H9 (cell line): ENCODE data around the gene ANKRD16. TPM values are rescaled to one million over a fixed set of nuclear protein-coding genes. Genes with fewer than 3 reads are reported as not detected.

Experiments used
- DNase-seq: peaks from one replicate; pipeline ENCODE4 v3.0.0-alpha.2; 2017
- H2AFZ ChIP-seq: one replicate; pipeline ENCODE4 v1.6.1; 2013; ENCODE audit warnings: mild to moderate bottlenecking, low read length, control low read depth, moderate library complexity
- H2AK5ac ChIP-seq: 2 replicates; pipeline ENCODE4 v1.6.1; 2013; ENCODE audit warnings: low read length, control low read depth, mixed read lengths; ENCODE audit not compliant: insufficient read length
- H2BK120ac ChIP-seq: one replicate; pipeline ENCODE4 v1.6.1; 2013; ENCODE audit warnings: low read depth, mild to moderate bottlenecking, low read length, control low read depth, inconsistent platforms; ENCODE audit not compliant: poor library complexity, severe bottlenecking
- H2BK12ac ChIP-seq: 2 replicates; pipeline ENCODE4 v1.6.1; 2013; ENCODE audit warnings: low read length, control low read depth, mixed read lengths, low read depth; ENCODE audit not compliant: insufficient read length
- H2BK15ac ChIP-seq: 2 replicates; pipeline ENCODE4 v1.6.1; 2013; ENCODE audit warnings: low read depth, low read length, control low read depth
- H2BK20ac ChIP-seq: one replicate; pipeline ENCODE4 v1.6.1; 2013; ENCODE audit warnings: low read depth, mild to moderate bottlenecking, low read length, control low read depth, inconsistent platforms; ENCODE audit not compliant: poor library complexity, severe bottlenecking
- H2BK5ac ChIP-seq: 2 replicates; pipeline ENCODE4 v1.6.1; 2013; ENCODE audit warnings: low read length, control low read depth, mixed read lengths; ENCODE audit not compliant: insufficient read length
- H3K14ac ChIP-seq: 2 replicates; pipeline ENCODE4 v1.6.1; 2013; ENCODE audit warnings: low read length, control low read depth; ENCODE audit not compliant: insufficient read depth
- H3K18ac ChIP-seq: 2 replicates; pipeline ENCODE4 v1.6.1; 2013; ENCODE audit warnings: low read depth, mild to moderate bottlenecking, mixed read lengths, low read length, control low read depth; ENCODE audit not compliant: insufficient read length
- H3K23ac ChIP-seq: 2 replicates; pipeline ENCODE4 v1.6.1; 2013; ENCODE audit warnings: low read length, control low read depth, mixed read lengths, low read depth; ENCODE audit not compliant: insufficient read length
- H3K23me2 ChIP-seq: 2 replicates; pipeline ENCODE4 v1.6.1; 2013; ENCODE audit warnings: low read depth, mild to moderate bottlenecking, mixed read lengths, low read length, control low read depth; ENCODE audit not compliant: insufficient read length, poor library complexity, severe bottlenecking
- H3K27ac ChIP-seq: 2 replicates; pipeline ENCODE4 v1.5.1; 2013; ENCODE audit warnings: low read length, control low read depth, mixed read lengths, low read depth; ENCODE audit not compliant: insufficient read length
- H3K27me3 ChIP-seq: 2 replicates; pipeline ENCODE4 v1.6.1; 2013; ENCODE audit warnings: low read length, control low read depth, inconsistent platforms; ENCODE audit not compliant: insufficient read depth
- H3K4ac ChIP-seq: 2 replicates; pipeline ENCODE4 v1.6.1; 2013; ENCODE audit warnings: low read depth, mild to moderate bottlenecking, control low read depth, inconsistent platforms, low read length, moderate library complexity
- H3K4me1 ChIP-seq: 2 replicates; pipeline ENCODE4 v1.6.1; 2013; ENCODE audit warnings: low read length, control low read depth, inconsistent platforms; ENCODE audit not compliant: insufficient read depth
- H3K4me2 ChIP-seq: 2 replicates; pipeline ENCODE4 v1.6.1; 2013; ENCODE audit warnings: low read length, control low read depth, mixed read lengths; ENCODE audit not compliant: insufficient read length, insufficient read depth
- H3K56ac ChIP-seq: 2 replicates; pipeline ENCODE4 v1.6.1; 2013; ENCODE audit warnings: low read depth, mild to moderate bottlenecking, mixed read lengths, low read length, control low read depth; ENCODE audit not compliant: insufficient read length
- H3K79me1 ChIP-seq: 2 replicates; pipeline ENCODE4 v1.6.1; 2013; ENCODE audit warnings: low read depth, mild to moderate bottlenecking, moderate library complexity, low read length, control low read depth, inconsistent platforms; ENCODE audit not compliant: insufficient read depth, poor library complexity, severe bottlenecking
- H3K79me2 ChIP-seq: 2 replicates; pipeline ENCODE4 v1.6.1; 2013; ENCODE audit warnings: low read length, control low read depth, inconsistent platforms; ENCODE audit not compliant: insufficient read depth
- H3K9ac ChIP-seq: 2 replicates; pipeline ENCODE4 v1.6.1; 2013; ENCODE audit warnings: low read length, control low read depth, mixed read lengths; ENCODE audit not compliant: insufficient read length; ENCODE audit errors: extremely low read depth
- H3K9me3 ChIP-seq: one replicate; pipeline ENCODE4 v1.6.1; 2013; ENCODE audit warnings: low read depth, low read length, inconsistent platforms; ENCODE audit not compliant: control insufficient read depth
- H3T11ph ChIP-seq: one replicate; pipeline ENCODE4 v1.6.1; 2013; ENCODE audit warnings: mild to moderate bottlenecking, low read length, control low read depth, inconsistent platforms
- H4K20me1 ChIP-seq: one replicate; pipeline ENCODE4 v1.6.1; 2013; ENCODE audit not compliant: control insufficient read depth, insufficient read length, insufficient read depth
- H4K5ac ChIP-seq: 2 replicates; pipeline ENCODE4 v1.6.1; 2013; ENCODE audit warnings: low read depth, mild to moderate bottlenecking, mixed read lengths, low read length, control low read depth; ENCODE audit not compliant: insufficient read length
- H4K8ac ChIP-seq: replicated peaks from 2 replicates; pipeline ENCODE4 v1.6.1; 2013; ENCODE audit warnings: low read length, control low read depth, mixed read lengths, low read depth; ENCODE audit not compliant: insufficient read length
- H4K91ac ChIP-seq: 2 replicates; pipeline ENCODE4 v1.6.1; 2013; ENCODE audit warnings: low read depth, mild to moderate bottlenecking, moderate library complexity, mixed read lengths, low read length, control low read depth; ENCODE audit not compliant: insufficient read length
- H3K27ac Mint-ChIP-seq, 3 experiments: 2 replicates in 2 of 3; 3 replicates in 1 of 3; pipeline ENCODE4 v1.8.0; 2020 to 2021; ENCODE audit warnings: mixed read lengths in 3 of 3, mild to moderate bottlenecking in 1 of 3, moderate library complexity in 1 of 3
- H3K27me3 Mint-ChIP-seq: 2 replicates; pipeline ENCODE4 v1.8.0; 2021; ENCODE audit warnings: low read depth, mild to moderate bottlenecking, moderate library complexity, mixed read lengths
- H3K36me3 Mint-ChIP-seq, 3 experiments: 2 replicates in 2 of 3; 3 replicates in 1 of 3; pipeline ENCODE4 v1.8.0; 2020 to 2021; ENCODE audit warnings: low read depth in 3 of 3, mixed read lengths in 3 of 3; ENCODE audit not compliant: insufficient read depth in 1 of 3
- H3K4me1 Mint-ChIP-seq, 2 experiments: 2 replicates each; pipeline ENCODE4 v1.8.0; 2020; ENCODE audit warnings: mixed read lengths in 2 of 2
- H3K4me3 Mint-ChIP-seq, 2 experiments: 2 replicates in 1 of 2; 3 replicates in 1 of 2; pipeline ENCODE4 v1.8.0; 2020 to 2021; ENCODE audit warnings: mild to moderate bottlenecking in 2 of 2, mixed read lengths in 2 of 2, moderate library complexity in 1 of 2
- H3K9me3 Mint-ChIP-seq, 2 experiments: 2 replicates in 1 of 2; 3 replicates in 1 of 2; pipeline ENCODE4 v1.8.0; 2020; ENCODE audit warnings: mild to moderate bottlenecking in 2 of 2, mixed read lengths in 2 of 2, moderate library complexity in 1 of 2
- WGBS: extraction: QIAGEN DNeasy Blood & Tissue Kit; methylation state at CpG from one replicate; pipeline ENCODE4 v1.1.7; 2013; ENCODE audit warnings: missing lambda C conversion rate, low lambda C conversion rate, mixed read lengths; ENCODE audit not compliant: insufficient read length; ENCODE audit errors: extremely low coverage; 5-methylcytosine and 5-hydroxymethylcytosine counted together
- total RNA-seq: library from RNA; stranded (reverse); gene quantifications from 2 replicates; pipeline ENCODE4 v1.2.1, GENCODE V29; 2021
- TF ChIP-seq, protein P1 (sequence below): fragments of 200-600 bp; sonication (generic); conservative IDR thresholded peaks from 3 replicates; pipeline ENCODE4 v1.8.0; 2021; ENCODE audit warnings: antibody characterized with exemption, mild to moderate bottlenecking

ANKRD16 gene
- total RNA-seq, 1 experiment from 2014 or later: 11.4 TPM

GRCh38 chr10:5893321-5893720 lies 3.6 kb upstream of the ANKRD16 start:
- H2BK20ac ChIP-seq: no peak overlapping the region
- H3K23ac ChIP-seq: no peak overlapping the region
- peaks cover 33 to 57% (median 49%) of the 10 kb centered on the region in 3 experiments for H3K36me3 Mint-ChIP-seq
- H3K79me1 ChIP-seq: no peaks in the 10 kb centered on the region
- peaks cover 8% of the 10 kb centered on the region; the same call in 1 of the 2 replicates for H3K79me2 ChIP-seq
- H3T11ph ChIP-seq: no peak overlapping the region
- H3K4me3 Mint-ChIP-seq: no peak overlapping the region
- DNase-seq: no peak
- no peaks in the 10 kb centered on the region for H4K20me1 ChIP-seq
- no peaks in the 10 kb centered on the region for H3K27me3 Mint-ChIP-seq
- H3K23me2 ChIP-seq: peaks cover 9% of the 10 kb centered on the region
- no peaks in the 10 kb centered on the region for H3K9me3 ChIP-seq
- H2BK5ac ChIP-seq: no peak overlapping the region
- no peak overlapping the region for H4K5ac ChIP-seq
- H3K27ac Mint-ChIP-seq: 0 out of 7 replicates have a peak overlapping the region, but pooled peaks of 1 of the 3 experiments have one; percentile 31
- no peak overlapping the region for H3K14ac ChIP-seq
- WGBS: no CpG with 5 or more reads among the region's 2 CpGs
- H2BK15ac ChIP-seq: no peak overlapping the region
- H3K4me1 ChIP-seq: peaks cover 2% of the 10 kb centered on the region; the same call in 1 of the 2 replicates
- no peak overlapping the region for H2BK12ac ChIP-seq
- TF ChIP-seq, protein P1, sequence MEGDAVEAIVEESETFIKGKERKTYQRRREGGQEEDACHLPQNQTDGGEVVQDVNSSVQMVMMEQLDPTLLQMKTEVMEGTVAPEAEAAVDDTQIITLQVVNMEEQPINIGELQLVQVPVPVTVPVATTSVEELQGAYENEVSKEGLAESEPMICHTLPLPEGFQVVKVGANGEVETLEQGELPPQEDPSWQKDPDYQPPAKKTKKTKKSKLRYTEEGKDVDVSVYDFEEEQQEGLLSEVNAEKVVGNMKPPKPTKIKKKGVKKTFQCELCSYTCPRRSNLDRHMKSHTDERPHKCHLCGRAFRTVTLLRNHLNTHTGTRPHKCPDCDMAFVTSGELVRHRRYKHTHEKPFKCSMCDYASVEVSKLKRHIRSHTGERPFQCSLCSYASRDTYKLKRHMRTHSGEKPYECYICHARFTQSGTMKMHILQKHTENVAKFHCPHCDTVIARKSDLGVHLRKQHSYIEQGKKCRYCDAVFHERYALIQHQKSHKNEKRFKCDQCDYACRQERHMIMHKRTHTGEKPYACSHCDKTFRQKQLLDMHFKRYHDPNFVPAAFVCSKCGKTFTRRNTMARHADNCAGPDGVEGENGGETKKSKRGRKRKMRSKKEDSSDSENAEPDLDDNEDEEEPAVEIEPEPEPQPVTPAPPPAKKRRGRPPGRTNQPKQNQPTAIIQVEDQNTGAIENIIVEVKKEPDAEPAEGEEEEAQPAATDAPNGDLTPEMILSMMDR: no peak
- no peaks in the 10 kb centered on the region for H3K27me3 ChIP-seq
- no peak overlapping the region for H3K9ac ChIP-seq
- H3K9me3 Mint-ChIP-seq: no peaks in the 10 kb centered on the region
- no peak overlapping the region for H4K91ac ChIP-seq
- H3K18ac ChIP-seq: no peak overlapping the region
- no peak overlapping the region for H3K4me2 ChIP-seq
- no peak overlapping the region for H4K8ac ChIP-seq
- H2AFZ ChIP-seq: no peak overlapping the region
- H3K27ac ChIP-seq: no peak overlapping the region
- peaks cover 24 to 33% of the 10 kb centered on the region in 2 experiments for H3K4me1 Mint-ChIP-seq
- no peak overlapping the region for H2AK5ac ChIP-seq
- no peak overlapping the region for H2BK120ac ChIP-seq
- no peak overlapping the region for H3K56ac ChIP-seq
- no peak overlapping the region for H3K4ac ChIP-seq
